Measurements from ENCODE around the gene NID2.

GRCh38 chr14:52025310-52025709, 43.5 kb downstream of the NID2 start:
- TF ChIP-seq POLR2A (IDR thresholded peaks at IDR 0.05) (no peak), CTCF (IDR thresholded peaks at IDR 0.05) (no peak)

Measured in adrenal gland (tissue), 5 donors.